Upper lobe of left lung (tissue), 6 donors: ENCODE results near the gene KCNQ4. TPM values are rescaled to one million over a fixed set of nuclear protein-coding genes. Genes with fewer than 3 reads are reported as not detected.

Experiments used
- ATAC-seq, 2 donors: fragments of 200-7000 bp; cut with Tn5 transposase; one replicate each; pipeline ENCODE4 v1.9.1; 2022; ENCODE audit warnings: mild to moderate bottlenecking in 2 of 2, moderate library complexity in 2 of 2; ENCODE audit not compliant: low FRiP score in 2 of 2
- DNase-seq, 2 donors: peaks; one replicate each; pipeline ENCODE4 v3.0.0-alpha.2; 2019 to 2020
- H3K27ac ChIP-seq, 4 donors: fragments of 200-600 bp; sonication (generic); one replicate each; pipeline ENCODE4 v1.5.1; 2016 to 2019
- H3K27me3 ChIP-seq, 4 donors: fragments of 200-600 bp; sonication (generic); one replicate each; pipeline ENCODE4 v1.5.1; 2017 to 2019
- H3K36me3 ChIP-seq, 4 donors: fragments of 200-600 bp; sonication (generic); one replicate each; pipeline ENCODE4 v1.5.1; 2016 to 2019
- H3K4me1 ChIP-seq, 4 donors: fragments of 200-600 bp; sonication (generic); one replicate each; pipeline ENCODE4 v1.5.1; 2018 to 2019
- H3K4me3 ChIP-seq, 4 donors: fragments of 200-600 bp; sonication (generic); one replicate each; pipeline ENCODE4 v1.5.1; 2017 to 2019; ENCODE audit warnings: mild to moderate bottlenecking in 2 of 4, moderate library complexity in 1 of 4
- H3K9me3 ChIP-seq, 4 donors: fragments of 200-600 bp; sonication (generic); one replicate each; pipeline ENCODE4 v1.5.1; 2018 to 2019
- EP300 ChIP-seq, 4 donors: sonication (generic); formaldehyde crosslinking; IDR thresholded peaks; one replicate each; pipeline ENCODE4 v1.5.1; 2017; ENCODE audit warnings: antibody characterized with exemption in 4 of 4, control low read depth in 2 of 4
- POLR2A ChIP-seq, 4 donors: fragments of 450-650 bp; IDR thresholded peaks; one replicate each; pipeline ENCODE4 v1.5.1; 2016 to 2017; ENCODE audit warnings: antibody characterized with exemption in 4 of 4, mild to moderate bottlenecking in 2 of 4
- POLR2AphosphoS5 ChIP-seq, 2 donors: sonication (generic); formaldehyde crosslinking; IDR thresholded peaks; one replicate each; pipeline ENCODE4 v1.5.1; 2017; ENCODE audit warnings: antibody characterized with exemption in 2 of 2
- WGBS, 2 donors: methylation state at CpG; one replicate each; pipeline ENCODE4 v1.1.5; 2017 to 2018; 5-methylcytosine and 5-hydroxymethylcytosine counted together
- total RNA-seq, 6 donors: library from RNA; depleted of rRNA in 4 of 6; stranded (reverse); fragments of >200 nt in 4 of 6; gene quantifications; one replicate each; pipeline versions ENCODE4 v1.1.0 to v1.2.1, GENCODE V29; 2016 to 2021
- TF ChIP-seq, protein P1 (sequence below), 6 experiments: fragments of 450-650 bp in 4 of 6; fragments of 200-600 bp in 2 of 6; sonication (generic) in 2 of 6; IDR thresholded peaks; one replicate each; pipeline ENCODE4 v1.5.1; 2016 to 2019; ENCODE audit warnings: antibody characterized with exemption in 6 of 6
- donor health status: DM: no; HTN: no; CAD: no; lungs with moderate emphysema.
- donor health status: DM: no; HTN: yes; CAD: no; lungs with severe emphysema.

Gene KCNQ4
- total RNA-seq, 6 donors from 2014 or later, result 0.44 to 0.89 (median 0.60) TPM; not detected in 1

DNA sequence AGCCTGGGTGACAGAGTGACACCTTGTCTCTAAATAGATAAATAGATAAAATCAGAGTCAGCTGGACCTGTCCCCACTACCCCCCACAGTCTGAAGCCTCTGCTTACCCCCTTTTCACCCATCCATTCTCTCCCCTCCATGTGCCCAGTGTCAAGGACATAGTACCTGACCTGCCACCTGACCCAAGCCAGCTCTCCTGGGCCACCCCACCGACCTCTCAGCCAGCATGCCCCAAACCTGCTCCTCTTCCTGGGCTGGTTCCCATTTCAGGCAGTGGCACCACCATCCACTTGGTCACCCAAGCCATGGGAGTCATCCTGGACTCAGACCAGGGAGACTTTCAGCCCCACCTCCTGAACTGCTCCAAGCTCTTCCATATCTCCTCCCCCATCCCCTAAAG, 50.4 kb downstream of the KCNQ4 start:
- no peaks in the 10 kb centered on the region for H3K36me3 ChIP-seq
- no peaks in the 10 kb centered on the region for H3K27me3 ChIP-seq
- H3K4me1 ChIP-seq, result no peaks in the 10 kb centered on the region
- WGBS, 2 donors, result 81 to 100% methylated on average over 1 of the region's 1 CpG
- no peak for DNase-seq
- ATAC-seq, result no peak
- TF ChIP-seq, protein P1, sequence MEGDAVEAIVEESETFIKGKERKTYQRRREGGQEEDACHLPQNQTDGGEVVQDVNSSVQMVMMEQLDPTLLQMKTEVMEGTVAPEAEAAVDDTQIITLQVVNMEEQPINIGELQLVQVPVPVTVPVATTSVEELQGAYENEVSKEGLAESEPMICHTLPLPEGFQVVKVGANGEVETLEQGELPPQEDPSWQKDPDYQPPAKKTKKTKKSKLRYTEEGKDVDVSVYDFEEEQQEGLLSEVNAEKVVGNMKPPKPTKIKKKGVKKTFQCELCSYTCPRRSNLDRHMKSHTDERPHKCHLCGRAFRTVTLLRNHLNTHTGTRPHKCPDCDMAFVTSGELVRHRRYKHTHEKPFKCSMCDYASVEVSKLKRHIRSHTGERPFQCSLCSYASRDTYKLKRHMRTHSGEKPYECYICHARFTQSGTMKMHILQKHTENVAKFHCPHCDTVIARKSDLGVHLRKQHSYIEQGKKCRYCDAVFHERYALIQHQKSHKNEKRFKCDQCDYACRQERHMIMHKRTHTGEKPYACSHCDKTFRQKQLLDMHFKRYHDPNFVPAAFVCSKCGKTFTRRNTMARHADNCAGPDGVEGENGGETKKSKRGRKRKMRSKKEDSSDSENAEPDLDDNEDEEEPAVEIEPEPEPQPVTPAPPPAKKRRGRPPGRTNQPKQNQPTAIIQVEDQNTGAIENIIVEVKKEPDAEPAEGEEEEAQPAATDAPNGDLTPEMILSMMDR (IDR thresholded peaks at IDR 0.05), result no peak
- no peak for TF ChIP-seq POLR2A (IDR thresholded peaks at IDR 0.05)
- no peak for TF ChIP-seq EP300 (IDR thresholded peaks at IDR 0.05)
- no peak for TF ChIP-seq POLR2AphosphoS5 (IDR thresholded peaks at IDR 0.05)
- no peaks in the 10 kb centered on the region for H3K9me3 ChIP-seq
- no peak overlapping the region for H3K27ac ChIP-seq
- H3K4me3 ChIP-seq, result no peak overlapping the region

DNA sequence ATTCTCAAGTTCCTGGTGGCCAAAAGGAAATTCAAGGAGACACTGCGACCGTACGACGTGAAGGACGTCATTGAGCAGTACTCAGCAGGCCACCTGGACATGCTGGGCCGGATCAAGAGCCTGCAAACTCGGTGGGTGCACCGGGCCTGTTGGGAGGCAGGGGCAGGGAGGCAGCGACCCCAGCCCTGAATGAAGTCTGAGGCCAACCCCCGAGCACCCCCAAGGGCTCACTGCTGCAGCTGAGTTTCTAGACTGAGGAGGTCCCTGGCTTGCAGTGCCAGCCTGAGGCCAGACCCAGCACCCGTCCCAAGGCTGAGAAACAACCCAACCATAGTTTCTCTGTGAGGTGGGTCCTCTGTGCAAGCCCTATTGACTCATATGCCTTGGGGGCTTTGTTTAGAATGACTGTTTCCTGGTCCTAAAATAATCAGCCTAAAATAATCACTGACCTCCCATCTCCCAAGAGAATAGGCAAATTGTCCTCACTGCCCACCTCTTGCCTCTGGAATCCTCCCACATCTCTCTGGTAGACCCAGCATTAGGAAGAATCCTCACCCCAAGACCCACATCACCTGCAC, 51.5 kb downstream of the KCNQ4 start:
- WGBS, 2 donors, result 77 to 84% methylated on average over 10 to 11 of the region's 11 CpGs
- H3K4me1 ChIP-seq, result no peaks in the 10 kb centered on the region
- H3K27ac ChIP-seq, result no peak overlapping the region
- no peak overlapping the region for H3K4me3 ChIP-seq
- TF ChIP-seq, protein P1 (IDR thresholded peaks at IDR 0.05), result no peak
- no peak for TF ChIP-seq POLR2A (IDR thresholded peaks at IDR 0.05)
- TF ChIP-seq POLR2AphosphoS5 (IDR thresholded peaks at IDR 0.05), result no peak
- no peak for TF ChIP-seq EP300 (IDR thresholded peaks at IDR 0.05)
- no peaks in the 10 kb centered on the region for H3K27me3 ChIP-seq
- H3K9me3 ChIP-seq, result no peaks in the 10 kb centered on the region
- DNase-seq (no peak), ATAC-seq (no peak)
- no peaks in the 10 kb centered on the region for H3K36me3 ChIP-seq

DNA sequence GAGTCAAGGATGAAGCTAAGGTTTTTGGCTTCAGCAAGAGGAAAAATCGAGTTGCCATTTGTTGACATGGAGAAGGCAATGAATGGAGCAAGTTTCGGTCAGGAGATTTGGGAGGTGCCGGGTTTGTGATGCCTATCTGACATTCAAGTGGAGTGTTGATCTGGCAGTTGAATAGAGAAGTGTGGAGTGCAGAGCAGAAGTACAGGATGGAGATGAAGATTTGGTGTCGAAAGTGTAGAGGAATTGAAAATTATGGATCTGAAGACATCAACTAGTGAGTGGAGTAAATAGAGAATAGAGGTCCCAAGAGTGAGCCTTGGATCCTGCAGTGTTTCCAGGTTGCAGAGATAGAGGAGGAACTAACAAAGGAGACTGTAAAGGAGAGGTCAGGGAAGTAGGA, 52.7 kb downstream of the KCNQ4 start:
- Histone ChIP-seq H3K27me3 (no peaks in the 10 kb centered on the region), H3K27ac (no peak overlapping the region), H3K36me3 (no peaks in the 10 kb centered on the region), H3K9me3 (no peaks in the 10 kb centered on the region), H3K4me3 (no peak overlapping the region), H3K4me1 (no peaks in the 10 kb centered on the region)
- TF ChIP-seq POLR2A (IDR thresholded peaks at IDR 0.05) (no peak), POLR2AphosphoS5 (IDR thresholded peaks at IDR 0.05) (no peak), EP300 (IDR thresholded peaks at IDR 0.05) (no peak)
- TF ChIP-seq, protein P1 (IDR thresholded peaks at IDR 0.05), result no peak
- 80 to 85% methylated on average over 4 of the region's 4 CpGs for WGBS, 2 donors
- DNase-seq (no peak), ATAC-seq (no peak)

DNA sequence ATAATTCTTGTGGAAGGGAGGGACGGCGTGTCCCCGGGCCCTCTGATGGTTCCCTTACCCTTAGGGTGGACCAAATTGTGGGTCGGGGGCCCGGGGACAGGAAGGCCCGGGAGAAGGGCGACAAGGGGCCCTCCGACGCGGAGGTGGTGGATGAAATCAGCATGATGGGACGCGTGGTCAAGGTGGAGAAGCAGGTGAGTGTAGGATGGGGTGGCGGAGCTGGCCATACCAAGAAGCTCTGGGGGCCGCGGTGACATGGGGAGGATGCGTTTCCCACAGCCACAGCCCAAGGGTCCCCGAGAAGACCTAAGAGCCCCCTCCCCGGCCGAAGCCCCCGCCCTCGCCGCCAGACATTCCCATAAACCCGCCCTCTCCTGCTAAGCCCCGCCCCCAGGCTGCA, 54.0 kb downstream of the KCNQ4 start:
- Histone ChIP-seq H3K4me3 (no peak overlapping the region), H3K36me3 (no peaks in the 10 kb centered on the region), H3K4me1 (no peaks in the 10 kb centered on the region), H3K27me3 (no peaks in the 10 kb centered on the region), H3K9me3 (no peaks in the 10 kb centered on the region), H3K27ac (no peak overlapping the region)
- DNase-seq, result no peak
- 78 to 84% methylated on average over 17 to 23 of the region's 24 CpGs for WGBS, 2 donors
- TF ChIP-seq POLR2A (IDR thresholded peaks at IDR 0.05) (no peak), POLR2AphosphoS5 (IDR thresholded peaks at IDR 0.05) (no peak), EP300 (IDR thresholded peaks at IDR 0.05) (no peak)
- no peak for ATAC-seq

DNA sequence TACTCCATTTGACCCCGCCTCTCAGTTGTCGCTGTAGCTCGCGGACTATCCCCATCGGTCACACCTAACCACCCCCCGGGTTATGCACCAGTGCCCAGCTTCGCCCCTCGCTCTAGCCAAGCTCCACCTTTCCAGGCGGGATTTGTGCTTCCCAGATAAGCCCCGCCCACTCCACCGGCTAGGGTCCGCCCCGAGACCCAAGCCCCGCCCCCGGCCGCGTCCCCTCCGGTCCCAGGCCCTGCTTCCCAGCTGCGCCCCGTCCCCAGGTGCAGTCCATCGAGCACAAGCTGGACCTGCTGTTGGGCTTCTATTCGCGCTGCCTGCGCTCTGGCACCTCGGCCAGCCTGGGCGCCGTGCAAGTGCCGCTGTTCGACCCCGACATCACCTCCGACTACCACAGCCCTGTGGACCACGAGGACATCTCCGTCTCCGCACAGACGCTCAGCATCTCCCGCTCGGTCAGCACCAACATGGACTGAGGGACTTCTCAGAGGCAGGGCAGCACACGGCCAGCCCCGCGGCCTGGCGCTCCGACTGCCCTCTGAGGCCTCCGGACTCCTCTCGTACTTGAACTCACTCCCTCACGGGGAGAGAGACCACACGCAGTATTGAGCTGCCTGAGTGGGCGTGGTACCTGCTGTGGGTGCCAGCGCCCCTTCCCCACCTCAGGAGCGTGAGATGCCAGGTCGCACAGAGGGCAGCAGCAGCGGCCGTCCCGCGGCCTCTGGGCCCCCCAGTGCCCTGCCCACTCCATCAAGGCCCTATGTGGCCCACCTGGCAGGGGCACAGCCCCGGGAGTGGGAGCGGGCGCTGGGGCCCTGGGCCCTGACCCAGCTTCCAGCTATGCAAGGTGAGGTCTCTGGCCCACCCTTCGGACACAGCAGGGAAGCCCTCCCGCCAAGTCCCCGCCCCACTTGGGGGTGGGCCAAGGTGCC, 54.7 kb downstream of the KCNQ4 start:
- H3K27me3 ChIP-seq, result no peaks in the 10 kb centered on the region
- H3K4me3 ChIP-seq, result no peak overlapping the region
- H3K4me1 ChIP-seq, result no peaks in the 10 kb centered on the region
- peak in 1 of 2 donors; percentile 77 for DNase-seq
- no peak overlapping the region for H3K27ac ChIP-seq
- no peak for TF ChIP-seq POLR2A (IDR thresholded peaks at IDR 0.05)
- no peak for TF ChIP-seq POLR2AphosphoS5 (IDR thresholded peaks at IDR 0.05)
- TF ChIP-seq, protein P1 (IDR thresholded peaks at IDR 0.05), result no peak
- TF ChIP-seq EP300 (IDR thresholded peaks at IDR 0.05), result no peak
- H3K36me3 ChIP-seq, result no peaks in the 10 kb centered on the region
- 83 to 86% methylated on average over 45 to 57 of the region's 60 CpGs for WGBS, 2 donors
- no peak for ATAC-seq
- no peaks in the 10 kb centered on the region for H3K9me3 ChIP-seq
